HepG2 (cell line): Measurements from ENCODE around the gene TSC22D4. TPM values are rescaled to one million over a fixed set of nuclear protein-coding genes. Genes with fewer than 3 reads are reported as not detected.
A peak's percentile ranks its signal among the peaks of the same experiment; 100 is the strongest.

Experiments
- CAMTA2 ChIP-seq: sonication (generic); formaldehyde crosslinking; IDR thresholded peaks from 2 replicates; pipeline ENCODE4 v1.4.0; 2020; ENCODE audit warnings: mild to moderate bottlenecking, missing genetic modification reagents, borderline replicate concordance
- MIER3 ChIP-seq: IDR thresholded peaks from 2 replicates; pipeline ENCODE4 v1.6.1; 2016; ENCODE audit warnings: missing compliant biosample characterization, borderline replicate concordance
- TAF1 ChIP-seq: sonication (generic); formaldehyde crosslinking; IDR thresholded peaks from 2 replicates; pipeline ENCODE4 v1.4.0; 2020; ENCODE audit warnings: missing genetic modification reagents
- TRIM24 ChIP-seq: sonication (generic); formaldehyde crosslinking; IDR thresholded peaks from 2 replicates; pipeline ENCODE4 v1.8.0; 2022; ENCODE audit warnings: mild to moderate bottlenecking, missing genetic modification reagents
- YEATS4 ChIP-seq: sonication (generic); formaldehyde crosslinking; IDR thresholded peaks from 2 replicates; pipeline ENCODE4 v1.4.0; 2020; ENCODE audit warnings: missing genetic modification reagents, borderline replicate concordance
- ZBTB14 ChIP-seq: sonication (generic); formaldehyde crosslinking; IDR thresholded peaks from 2 replicates; pipeline ENCODE4 v1.4.0; 2020; ENCODE audit warnings: missing genetic modification reagents
- ZBTB7A ChIP-seq: sonication (generic); formaldehyde crosslinking; IDR thresholded peaks from 2 replicates; pipeline ENCODE4 v1.8.0; 2022; ENCODE audit warnings: mild to moderate bottlenecking, missing genetic modification reagents
- ZNF12 ChIP-seq: sonication (generic); formaldehyde crosslinking; IDR thresholded peaks from 2 replicates; pipeline ENCODE4 v1.5.0; 2020; ENCODE audit warnings: missing genetic modification reagents
- ZNF263 ChIP-seq: sonication (generic); formaldehyde crosslinking; IDR thresholded peaks from 2 replicates; pipeline ENCODE4 v1.4.0; 2020; ENCODE audit warnings: missing genetic modification reagents
- ZNF335 ChIP-seq: sonication (generic); formaldehyde crosslinking; IDR thresholded peaks from 2 replicates; pipeline ENCODE4 v1.4.0; 2020; ENCODE audit warnings: missing genetic modification reagents
- ZNF572 ChIP-seq: sonication (generic); formaldehyde crosslinking; IDR thresholded peaks from 2 replicates; pipeline ENCODE4 v1.5.1; 2020; ENCODE audit warnings: mild to moderate bottlenecking, missing genetic modification reagents
- ZNF782 ChIP-seq: sonication (generic); formaldehyde crosslinking; IDR thresholded peaks from 2 replicates; pipeline ENCODE4 v1.4.0; 2020; ENCODE audit warnings: missing genetic modification reagents, mild to moderate bottlenecking, borderline replicate concordance
- ZNF891 ChIP-seq: sonication (generic); formaldehyde crosslinking; IDR thresholded peaks from 2 replicates; pipeline ENCODE4 v1.5.0; 2020; ENCODE audit warnings: mild to moderate bottlenecking, missing genetic modification reagents
- ZSCAN31 ChIP-seq: sonication (generic); formaldehyde crosslinking; IDR thresholded peaks from 2 replicates; pipeline ENCODE4 v1.5.0; 2020; ENCODE audit warnings: low read depth, mild to moderate bottlenecking, missing genetic modification reagents
- polyA plus RNA-seq, 8 experiments: library from polyadenylated mRNA; depleted of rRNA in 3 of 8; stranded (reverse) in 7 of 8; unstranded in 1 of 8; fragments of >200 nt; fragmentation: Illumina TruSeq in 4 of 8; extraction: Trizol in 4 of 8; gene quantifications; 2 replicates each; pipeline versions ENCODE4 v1.2.1 to v1.2.3, GENCODE V29; 2011 to 2016; ENCODE audit warnings: low read depth in 4 of 8, missing spikeins in 1 of 8, mixed read lengths in 1 of 8; ENCODE audit not compliant: insufficient read depth in 1 of 8
- total RNA-seq, 5 experiments: library from RNA; depleted of rRNA; stranded (reverse); fragments of >200 nt; fragmentation: Illumina TruSeq; extraction: Trizol; gene quantifications; 2 replicates each; pipeline ENCODE4 v1.2.3, GENCODE V29; 2016; ENCODE audit warnings: low read depth in 1 of 5
- TF ChIP-seq, protein P1 (sequence below): sonication (generic); formaldehyde crosslinking; IDR thresholded peaks from 2 replicates; pipeline ENCODE4 v1.5.1; 2020; ENCODE audit warnings: mild to moderate bottlenecking, missing genetic modification reagents, moderate library complexity
- TF ChIP-seq, protein P2 (sequence below): sonication (generic); formaldehyde crosslinking; IDR thresholded peaks from 2 replicates; pipeline ENCODE4 v1.8.0; 2022; ENCODE audit warnings: missing genetic modification reagents, mild to moderate bottlenecking, borderline replicate concordance
- TF ChIP-seq, protein P3 (sequence below): sonication (generic); formaldehyde crosslinking; IDR thresholded peaks from 2 replicates; pipeline ENCODE4 v1.4.0; 2020; ENCODE audit warnings: missing genetic modification reagents, borderline replicate concordance
- TF ChIP-seq, protein P4 (sequence below): sonication (generic); formaldehyde crosslinking; IDR thresholded peaks from 2 replicates; pipeline ENCODE4 v1.8.0; 2022; ENCODE audit warnings: missing genetic modification reagents, mild to moderate bottlenecking, inconsistent platforms, borderline replicate concordance

TSC22D4 gene
- total and polyA plus RNA-seq, 2 of the 13 experiments (the other 11 are each of a cell fraction or from before 2014, with no cell fraction given), result 7.7 to 8.7 TPM

GRCh38 chr7:100429637-100430492, 49.1 kb downstream of the TSC22D4 start, which contains the start of gene MEPCE (continued):
- TF ChIP-seq, protein P1, sequence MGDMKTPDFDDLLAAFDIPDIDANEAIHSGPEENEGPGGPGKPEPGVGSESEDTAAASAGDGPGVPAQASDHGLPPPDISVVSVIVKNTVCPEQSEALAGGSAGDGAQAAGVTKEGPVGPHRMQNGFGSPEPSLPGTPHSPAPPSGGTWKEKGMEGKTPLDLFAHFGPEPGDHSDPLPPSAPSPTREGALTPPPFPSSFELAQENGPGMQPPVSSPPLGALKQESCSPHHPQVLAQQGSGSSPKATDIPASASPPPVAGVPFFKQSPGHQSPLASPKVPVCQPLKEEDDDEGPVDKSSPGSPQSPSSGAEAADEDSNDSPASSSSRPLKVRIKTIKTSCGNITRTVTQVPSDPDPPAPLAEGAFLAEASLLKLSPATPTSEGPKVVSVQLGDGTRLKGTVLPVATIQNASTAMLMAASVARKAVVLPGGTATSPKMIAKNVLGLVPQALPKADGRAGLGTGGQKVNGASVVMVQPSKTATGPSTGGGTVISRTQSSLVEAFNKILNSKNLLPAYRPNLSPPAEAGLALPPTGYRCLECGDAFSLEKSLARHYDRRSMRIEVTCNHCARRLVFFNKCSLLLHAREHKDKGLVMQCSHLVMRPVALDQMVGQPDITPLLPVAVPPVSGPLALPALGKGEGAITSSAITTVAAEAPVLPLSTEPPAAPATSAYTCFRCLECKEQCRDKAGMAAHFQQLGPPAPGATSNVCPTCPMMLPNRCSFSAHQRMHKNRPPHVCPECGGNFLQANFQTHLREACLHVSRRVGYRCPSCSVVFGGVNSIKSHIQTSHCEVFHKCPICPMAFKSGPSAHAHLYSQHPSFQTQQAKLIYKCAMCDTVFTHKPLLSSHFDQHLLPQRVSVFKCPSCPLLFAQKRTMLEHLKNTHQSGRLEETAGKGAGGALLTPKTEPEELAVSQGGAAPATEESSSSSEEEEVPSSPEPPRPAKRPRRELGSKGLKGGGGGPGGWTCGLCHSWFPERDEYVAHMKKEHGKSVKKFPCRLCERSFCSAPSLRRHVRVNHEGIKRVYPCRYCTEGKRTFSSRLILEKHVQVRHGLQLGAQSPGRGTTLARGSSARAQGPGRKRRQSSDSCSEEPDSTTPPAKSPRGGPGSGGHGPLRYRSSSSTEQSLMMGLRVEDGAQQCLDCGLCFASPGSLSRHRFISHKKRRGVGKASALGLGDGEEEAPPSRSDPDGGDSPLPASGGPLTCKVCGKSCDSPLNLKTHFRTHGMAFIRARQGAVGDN (CRISPR knock-in tag), result peak; percentile 82
- 0 out of 2 replicates have a peak, but pooled peaks have one; percentile 17 for TF ChIP-seq ZSCAN31
- TF ChIP-seq ZNF335 (CRISPR knock-in tag), result no peak
- peak; percentile 91 for TF ChIP-seq ZBTB14 (CRISPR knock-in tag)
- TF ChIP-seq ZNF572, result no peak; the same call in 1 of the 2 replicates
- peak; percentile 76 for TF ChIP-seq YEATS4 (CRISPR knock-in tag)
- no peak; the same call in 1 of the 2 replicates for TF ChIP-seq ZBTB7A (CRISPR knock-in tag)
- TF ChIP-seq, protein P2, sequence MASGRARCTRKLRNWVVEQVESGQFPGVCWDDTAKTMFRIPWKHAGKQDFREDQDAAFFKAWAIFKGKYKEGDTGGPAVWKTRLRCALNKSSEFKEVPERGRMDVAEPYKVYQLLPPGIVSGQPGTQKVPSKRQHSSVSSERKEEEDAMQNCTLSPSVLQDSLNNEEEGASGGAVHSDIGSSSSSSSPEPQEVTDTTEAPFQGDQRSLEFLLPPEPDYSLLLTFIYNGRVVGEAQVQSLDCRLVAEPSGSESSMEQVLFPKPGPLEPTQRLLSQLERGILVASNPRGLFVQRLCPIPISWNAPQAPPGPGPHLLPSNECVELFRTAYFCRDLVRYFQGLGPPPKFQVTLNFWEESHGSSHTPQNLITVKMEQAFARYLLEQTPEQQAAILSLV (CRISPR knock-in tag), result 0 out of 2 replicates have a peak, but pooled peaks have one; percentile 13
- TF ChIP-seq ZNF891, result peak; percentile 15; the same call in 1 of the 2 replicates
- TF ChIP-seq, protein P3, sequence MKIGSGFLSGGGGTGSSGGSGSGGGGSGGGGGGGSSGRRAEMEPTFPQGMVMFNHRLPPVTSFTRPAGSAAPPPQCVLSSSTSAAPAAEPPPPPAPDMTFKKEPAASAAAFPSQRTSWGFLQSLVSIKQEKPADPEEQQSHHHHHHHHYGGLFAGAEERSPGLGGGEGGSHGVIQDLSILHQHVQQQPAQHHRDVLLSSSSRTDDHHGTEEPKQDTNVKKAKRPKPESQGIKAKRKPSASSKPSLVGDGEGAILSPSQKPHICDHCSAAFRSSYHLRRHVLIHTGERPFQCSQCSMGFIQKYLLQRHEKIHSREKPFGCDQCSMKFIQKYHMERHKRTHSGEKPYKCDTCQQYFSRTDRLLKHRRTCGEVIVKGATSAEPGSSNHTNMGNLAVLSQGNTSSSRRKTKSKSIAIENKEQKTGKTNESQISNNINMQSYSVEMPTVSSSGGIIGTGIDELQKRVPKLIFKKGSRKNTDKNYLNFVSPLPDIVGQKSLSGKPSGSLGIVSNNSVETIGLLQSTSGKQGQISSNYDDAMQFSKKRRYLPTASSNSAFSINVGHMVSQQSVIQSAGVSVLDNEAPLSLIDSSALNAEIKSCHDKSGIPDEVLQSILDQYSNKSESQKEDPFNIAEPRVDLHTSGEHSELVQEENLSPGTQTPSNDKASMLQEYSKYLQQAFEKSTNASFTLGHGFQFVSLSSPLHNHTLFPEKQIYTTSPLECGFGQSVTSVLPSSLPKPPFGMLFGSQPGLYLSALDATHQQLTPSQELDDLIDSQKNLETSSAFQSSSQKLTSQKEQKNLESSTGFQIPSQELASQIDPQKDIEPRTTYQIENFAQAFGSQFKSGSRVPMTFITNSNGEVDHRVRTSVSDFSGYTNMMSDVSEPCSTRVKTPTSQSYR (CRISPR knock-in tag), result peak; percentile 61; the same call in 1 of the 2 replicates
- no peak for TF ChIP-seq TRIM24 (CRISPR knock-in tag)
- 0 out of 2 replicates have a peak, but pooled peaks have one; percentile 81 for TF ChIP-seq CAMTA2 (CRISPR knock-in tag)
- TF ChIP-seq, protein P4, sequence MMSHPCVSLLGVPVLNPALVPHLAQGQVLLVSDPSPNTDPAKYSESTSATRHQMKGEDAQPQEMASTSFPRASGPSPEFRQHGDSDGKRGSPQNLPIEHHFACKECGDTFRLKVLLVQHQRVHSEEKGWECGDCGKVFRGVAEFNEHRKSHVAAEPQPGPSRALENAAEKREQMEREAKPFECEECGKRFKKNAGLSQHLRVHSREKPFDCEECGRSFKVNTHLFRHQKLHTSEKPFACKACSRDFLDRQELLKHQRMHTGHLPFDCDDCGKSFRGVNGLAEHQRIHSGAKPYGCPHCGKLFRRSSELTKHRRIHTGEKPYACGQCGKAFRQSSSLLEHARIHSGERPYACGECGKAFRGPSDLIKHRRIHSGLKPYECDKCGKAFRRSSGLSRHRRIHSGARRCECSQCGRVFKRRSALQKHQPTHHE (CRISPR knock-in tag), result peak; percentile 58; the same call in 1 of the 2 replicates
- no peak for TF ChIP-seq ZNF12 (CRISPR knock-in tag)
- TF ChIP-seq ZNF782 (CRISPR knock-in tag), result no peak
- TF ChIP-seq ZNF263, result no peak
- TF ChIP-seq MIER3 (CRISPR knock-in tag), result no peak
- TF ChIP-seq TAF1 (CRISPR knock-in tag), result peak; percentile 52
